ENCODE results near the gene FUBP1.
A peak's percentile ranks its signal among the peaks of the same experiment; 100 is the strongest.
"Not testable (repeated sequence)": the region's sequence is repeated elsewhere in the genome, so short reads cannot be mapped to it uniquely, and the experiment has no call there.

Gene FUBP1

GRCh38 chr1:77987919-77988318 lies 9.0 kb upstream of the FUBP1 start:
- no peak for DNase-seq

- DNase-seq = no peak
Measured at GRCh38 chr1:77986810-77987209, 7.9 kb upstream of the FUBP1 start.

- DNase-seq = no peak
Measured at GRCh38 chr1:77984629-77985028, 5.8 kb upstream of the FUBP1 start.

GRCh38 chr1:77983997-77984355 lies 5.1 kb upstream of the FUBP1 start:
- no peak for DNase-seq

- DNase-seq = not testable (repeated sequence)
Measured at GRCh38 chr1:77983352-77983996, 4.6 kb upstream of the FUBP1 start.

GRCh38 chr1:77978293-77978968 lies 441 bp downstream of the FUBP1 start:
- peak; percentile 40 to 84 for DNase-seq

- DNase-seq = no peak
Measured at GRCh38 chr1:77977989-77978292, 931 bp downstream of the FUBP1 start.

- DNase-seq = no peak
Measured at GRCh38 chr1:77976433-77977076, 2.3 kb downstream of the FUBP1 start.

GRCh38 chr1:77975907-77976306 lies 3.0 kb downstream of the FUBP1 start:
- no peak for DNase-seq

- DNase-seq = no peak
Measured at GRCh38 chr1:77975386-77975785, 3.5 kb downstream of the FUBP1 start.

- DNase-seq = no peak
Measured at GRCh38 chr1:77972080-77972479, 6.8 kb downstream of the FUBP1 start.

- no peak for DNase-seq
Measured at GRCh38 chr1:77970192-77970591, 8.7 kb downstream of the FUBP1 start.

- DNase-seq = no peak
Measured at GRCh38 chr1:77966291-77966690, 12.6 kb downstream of the FUBP1 start.

GRCh38 chr1:77961392-77961791 lies 17.5 kb downstream of the FUBP1 start:
- no peak for DNase-seq

GRCh38 chr1:77958850-77959249 lies 20.0 kb downstream of the FUBP1 start:
- no peak for DNase-seq

- no peak for DNase-seq
Measured at GRCh38 chr1:77958391-77958790, 20.5 kb downstream of the FUBP1 start.

GRCh38 chr1:77956464-77956863 lies 22.4 kb downstream of the FUBP1 start:
- DNase-seq = no peak

GRCh38 chr1:77955709-77956108 lies 23.2 kb downstream of the FUBP1 start:
- DNase-seq = no peak

GRCh38 chr1:77954521-77954920 lies 24.4 kb downstream of the FUBP1 start:
- no peak for DNase-seq

GRCh38 chr1:77953907-77954306 lies 25.0 kb downstream of the FUBP1 start:
- DNase-seq = no peak

GRCh38 chr1:77951328-77951727 lies 27.5 kb downstream of the FUBP1 start:
- no peak for DNase-seq

GRCh38 chr1:77950873-77951272 lies 28.0 kb downstream of the FUBP1 start:
- DNase-seq = peak in 1 of 2 donors; percentile 38

- no peak for DNase-seq
Measured at GRCh38 chr1:77948841-77949424, 29.9 kb downstream of the FUBP1 start.

GRCh38 chr1:77945345-77945744 lies 33.5 kb downstream of the FUBP1 start:
- no peak for DNase-seq

Measured in bone marrow (tissue), 2 donors.